ENCODE results near the gene IRF3. TPM values are rescaled to one million over a fixed set of nuclear protein-coding genes. Genes with fewer than 3 reads are reported as not detected.

IRF3 gene
- total RNA-seq, 1 experiment from 2014 or later, result 205 TPM

GRCh38 chr19:49690656-49691242 is 25.1 kb upstream of the IRF3 start, which contains the start of gene CPT1C:
Gene CPT1C (plus strand): TSS chr19:49691116. CDS start chr19:49692253, 1,137 bp downstream.
- no peaks in the 10 kb centered on the region; the same call in 1 of the 2 replicates for H3K27me3 Mint-ChIP-seq (ENCODE audit: low read depth)
- TF ChIP-seq CTCF (conservative IDR thresholded peaks at IDR 0.05), result no peak
- peak; percentile 93 for DNase-seq
- Histone ChIP-seq H3K56ac (ENCODE audit: insufficient read length, low read depth, low read length) (no peak within 1 kb of the TSS), H3K79me2 (ENCODE audit: insufficient read depth, low read length) (no peaks in the 10 kb centered on the region), H4K8ac (replicated peaks; ENCODE audit: insufficient read length, low read depth, low read length) (no peak within 1 kb of the TSS), H3K9me3 (ENCODE audit: control insufficient read depth, low read depth, low read length) (no peaks in the 10 kb centered on the region), H3K4me2 (ENCODE audit: insufficient read depth, insufficient read length, low read length) (peak within 1 kb of the TSS; percentile 98), H3K27ac (ENCODE audit: insufficient read length, low read depth, low read length) (no peak within 1 kb of the TSS), H2BK120ac (ENCODE audit: low read depth, low read length, poor library complexity, severe bottlenecking) (no peak within 1 kb of the TSS), H3T11ph (ENCODE audit: low read length) (no peak within 1 kb of the TSS), H3K4me1 (ENCODE audit: insufficient read depth, low read length) (peaks cover 10% of the 10 kb centered on the region; the same call in 1 of the 2 replicates), H2AFZ (ENCODE audit: low read length) (peak within 1 kb of the TSS; percentile 56), H3K23me2 (ENCODE audit: insufficient read length, low read depth, low read length, poor library complexity, severe bottlenecking) (peaks cover 19% of the 10 kb centered on the region), H2BK20ac (ENCODE audit: low read depth, low read length, poor library complexity, severe bottlenecking) (no peak within 1 kb of the TSS), H4K5ac (ENCODE audit: insufficient read length, low read depth, low read length) (no peak within 1 kb of the TSS), H2BK15ac (ENCODE audit: low read depth, low read length) (no peak within 1 kb of the TSS), H3K79me1 (ENCODE audit: insufficient read depth, low read depth, low read length, poor library complexity, severe bottlenecking) (no peaks in the 10 kb centered on the region), H3K14ac (ENCODE audit: insufficient read depth, low read length) (peak within 1 kb of the TSS; percentile 89), H3K18ac (ENCODE audit: insufficient read length, low read depth, low read length) (peak within 1 kb of the TSS; percentile 87), H3K27me3 (ENCODE audit: insufficient read depth, low read length) (no peaks in the 10 kb centered on the region), H2BK5ac (ENCODE audit: insufficient read length, low read length) (no peak within 1 kb of the TSS), H2AK5ac (ENCODE audit: insufficient read length, low read length) (no peak within 1 kb of the TSS), H3K23ac (ENCODE audit: insufficient read length, low read depth, low read length) (no peak within 1 kb of the TSS), H3K4ac (ENCODE audit: low read depth, low read length) (no peak within 1 kb of the TSS), H4K91ac (ENCODE audit: insufficient read length, low read depth, low read length) (no peak within 1 kb of the TSS), H3K9ac (ENCODE audit: extremely low read depth, insufficient read length, low read length) (peak within 1 kb of the TSS; percentile 83), H2BK12ac (ENCODE audit: insufficient read length, low read depth, low read length) (no peak within 1 kb of the TSS), H4K20me1 (ENCODE audit: control insufficient read depth, insufficient read depth, insufficient read length) (no peaks in the 10 kb centered on the region)
- H3K27ac Mint-ChIP-seq, result peak within 1 kb of the TSS; percentile 92 to 97 (median 97)
- H3K36me3 Mint-ChIP-seq (ENCODE audit: insufficient read depth in 1 of 3, low read depth in 3 of 3), result peaks cover 22 to 47% (median 40%) of the 10 kb centered on the region in 3 experiments; a peak in 6 of 7 replicates
- H3K4me3 Mint-ChIP-seq, result peak within 1 kb of the TSS; percentile 83 to 98
- WGBS (ENCODE audit: extremely low coverage, insufficient read length, low lambda C conversion rate), result no CpG with 5 or more reads among the region's 38 CpGs
- peaks cover 0 to 3% of the 10 kb centered on the region in 2 experiments; a peak in 1 of 5 replicates for H3K9me3 Mint-ChIP-seq
- peaks cover 22 to 45% of the 10 kb centered on the region in 2 experiments for H3K4me1 Mint-ChIP-seq
